Left renal cortex interstitium (tissue), 4 donors: Measurements from ENCODE around the gene PGAP3. TPM values are rescaled to one million over a fixed set of nuclear protein-coding genes. Genes with fewer than 3 reads are reported as not detected.
A peak's percentile ranks its signal among the peaks of the same experiment; 100 is the strongest.
"Not testable (repeated sequence)": the region's sequence is repeated elsewhere in the genome, so short reads cannot be mapped to it uniquely, and the experiment has no call there.

Experiments used
- DNase-seq, 4 donors: peaks; one replicate each; pipeline ENCODE4 v3.0.0-alpha.2; 2013; ENCODE audit warnings: low read depth in 4 of 4, low spot score in 2 of 4, missing footprints in 1 of 4
- polyA plus RNA-seq, 4 donors: library from polyadenylated mRNA; unstranded; fragments of 120-200 nt; gene quantifications; one replicate each; pipeline ENCODE4 v1.2.1, GENCODE V29; 2013; ENCODE audit not compliant: insufficient read length in 4 of 4

The PGAP3 gene
- polyA plus RNA-seq, 4 donors, result 36.7 to 48.7 (median 43.1) TPM

DNA sequence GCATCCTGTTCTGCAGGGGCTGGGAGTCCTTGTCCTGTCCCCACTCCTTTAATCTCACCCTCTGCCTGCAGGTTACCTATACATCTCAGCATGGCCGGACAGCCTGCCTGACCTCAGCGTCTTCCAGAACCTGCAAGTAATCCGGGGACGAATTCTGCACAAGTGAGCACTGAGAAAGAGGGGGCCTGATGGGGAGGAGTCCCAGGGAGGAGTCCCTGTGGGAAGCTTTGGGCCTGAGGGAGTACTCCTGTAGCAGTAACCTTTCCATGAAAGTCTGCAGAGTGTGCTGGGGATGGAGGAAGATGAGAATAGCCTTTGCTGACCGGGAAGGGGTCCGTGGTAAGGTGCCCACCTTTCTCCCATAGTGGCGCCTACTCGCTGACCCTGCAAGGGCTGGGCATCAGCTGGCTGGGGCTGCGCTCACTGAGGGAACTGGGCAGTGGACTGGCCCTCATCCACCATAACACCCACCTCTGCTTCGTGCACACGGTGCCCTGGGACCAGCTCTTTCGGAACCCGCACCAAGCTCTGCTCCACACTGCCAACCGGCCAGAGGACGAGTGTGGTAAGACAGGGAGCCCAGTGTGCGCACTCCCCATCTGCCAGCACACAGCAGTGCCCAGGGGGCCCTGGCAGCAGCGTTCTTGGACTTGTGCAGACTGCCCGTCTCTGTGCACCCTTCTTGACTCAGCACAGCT, 27.7 kb upstream of the PGAP3 start:
- DNase-seq, result no peak

DNA sequence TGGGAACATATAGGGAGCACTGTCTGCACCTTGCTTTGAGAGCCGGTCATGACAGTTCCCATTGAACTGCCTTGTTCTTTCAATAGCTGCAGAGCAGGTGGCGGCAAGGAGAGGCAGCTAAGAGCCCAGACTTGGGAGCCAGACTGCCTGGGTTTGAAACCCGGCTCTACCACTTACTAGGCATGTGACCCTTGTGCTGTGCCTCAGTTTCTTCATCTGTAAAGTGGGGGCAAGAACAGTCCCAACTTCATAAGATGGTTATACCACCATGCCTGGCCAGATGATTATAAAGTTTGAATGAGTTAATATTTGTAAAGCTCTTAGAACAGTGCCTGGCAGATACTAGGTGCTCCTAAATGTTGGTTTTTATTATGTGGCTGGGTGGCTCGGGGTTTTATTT, 26.4 kb upstream of the PGAP3 start:
- no peak for DNase-seq

DNA sequence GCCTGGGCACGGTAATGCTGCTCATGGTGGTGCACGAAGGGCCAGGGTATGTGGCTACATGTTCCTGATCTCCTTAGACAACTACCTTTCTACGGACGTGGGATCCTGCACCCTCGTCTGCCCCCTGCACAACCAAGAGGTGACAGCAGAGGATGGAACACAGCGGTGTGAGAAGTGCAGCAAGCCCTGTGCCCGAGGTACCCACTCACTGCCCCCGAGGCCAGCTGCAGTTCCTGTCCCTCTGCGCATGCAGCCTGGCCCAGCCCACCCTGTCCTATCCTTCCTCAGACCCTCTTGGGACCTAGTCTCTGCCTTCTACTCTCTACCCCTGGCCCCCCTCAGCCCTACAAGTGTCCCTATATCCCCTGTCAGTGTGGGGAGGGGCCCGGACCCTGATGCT, 24.0 kb upstream of the PGAP3 start:
- no peak for DNase-seq

DNA sequence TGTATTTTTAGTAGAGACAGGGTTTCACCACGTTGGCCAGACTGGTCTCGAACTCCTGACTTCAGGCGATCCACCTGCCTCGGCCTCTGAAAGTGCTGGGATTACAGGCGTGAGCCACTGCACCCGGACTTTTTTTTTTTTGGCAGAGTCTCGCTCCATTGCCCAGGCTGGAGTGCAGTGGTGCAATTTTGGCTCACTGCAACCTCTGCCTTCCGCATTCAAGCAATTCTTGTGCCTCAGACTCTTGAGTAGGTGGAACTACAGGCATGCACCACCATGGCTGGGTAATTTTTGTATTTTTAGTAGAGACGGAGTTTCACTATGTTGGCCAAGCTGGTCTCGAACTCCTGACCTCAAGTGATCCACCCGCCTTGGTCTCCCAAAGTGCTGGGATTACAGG, 23.2 kb upstream of the PGAP3 start:
- DNase-seq, result not testable (repeated sequence)

DNA sequence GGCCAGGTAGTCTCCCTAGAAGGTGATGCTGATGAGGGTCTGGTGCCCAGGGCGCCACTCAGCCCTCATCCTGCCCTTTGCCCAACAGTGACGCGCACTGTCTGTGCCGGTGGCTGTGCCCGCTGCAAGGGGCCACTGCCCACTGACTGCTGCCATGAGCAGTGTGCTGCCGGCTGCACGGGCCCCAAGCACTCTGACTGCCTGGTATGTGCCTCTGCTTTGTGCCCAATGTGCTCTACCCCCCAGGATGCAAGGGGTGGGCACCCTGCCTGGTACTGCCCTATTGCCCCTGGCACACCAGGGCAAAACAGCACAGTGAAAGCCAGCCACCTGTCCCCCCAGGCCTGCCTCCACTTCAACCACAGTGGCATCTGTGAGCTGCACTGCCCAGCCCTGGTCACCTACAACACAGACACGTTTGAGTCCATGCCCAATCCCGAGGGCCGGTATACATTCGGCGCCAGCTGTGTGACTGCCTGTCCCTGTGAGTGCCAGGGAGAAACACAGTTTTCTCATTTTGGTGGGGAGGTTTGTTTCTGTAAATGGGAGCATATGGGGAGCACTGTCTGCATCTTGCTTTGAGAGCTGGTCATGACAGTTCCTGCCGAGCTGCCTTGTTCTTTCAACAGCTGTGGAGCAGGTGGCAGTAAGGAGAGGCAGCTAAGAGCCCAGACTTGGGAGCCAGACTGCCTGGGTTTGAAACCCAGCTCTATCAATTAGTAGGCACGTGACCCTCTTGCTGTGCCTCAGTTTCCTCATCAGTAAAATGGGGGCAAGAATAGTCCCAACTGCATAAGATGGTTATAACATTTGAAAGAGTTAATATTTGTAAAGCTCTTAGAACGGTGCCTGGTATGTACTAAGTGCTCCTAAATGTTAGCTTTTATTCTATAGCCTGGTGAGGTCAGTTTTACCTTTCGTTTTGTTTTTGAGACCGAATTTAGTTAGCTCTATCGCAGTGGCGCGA, 22.4 kb upstream of the PGAP3 start:
- DNase-seq, result no peak

DNA sequence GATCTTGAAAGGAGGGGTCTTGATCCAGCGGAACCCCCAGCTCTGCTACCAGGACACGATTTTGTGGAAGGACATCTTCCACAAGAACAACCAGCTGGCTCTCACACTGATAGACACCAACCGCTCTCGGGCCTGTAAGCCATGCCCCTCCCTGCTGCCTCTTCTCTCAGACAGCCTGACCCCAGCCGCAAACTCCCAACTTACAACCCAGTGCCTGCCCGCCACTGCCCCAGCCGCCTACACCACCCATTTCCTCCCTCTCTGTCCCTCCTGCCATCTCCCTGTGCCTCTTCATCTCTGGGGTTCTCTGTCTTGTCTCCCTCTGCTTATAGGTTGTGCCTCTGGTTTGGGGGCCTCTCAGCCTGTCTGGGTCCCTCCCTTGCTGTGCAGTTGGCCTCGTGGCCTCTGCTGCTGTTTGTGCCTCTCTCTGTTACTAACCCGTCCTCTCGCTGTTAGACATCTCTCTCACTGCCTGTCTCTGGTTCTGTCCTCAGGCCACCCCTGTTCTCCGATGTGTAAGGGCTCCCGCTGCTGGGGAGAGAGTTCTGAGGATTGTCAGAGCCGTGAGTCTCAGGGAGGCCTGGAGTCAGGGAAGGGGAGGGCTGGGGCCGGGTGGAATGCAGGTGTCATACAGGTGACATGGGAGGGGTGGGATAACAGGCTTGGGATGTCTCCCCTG, 21.6 kb upstream of the PGAP3 start:
- DNase-seq, result no peak

DNA sequence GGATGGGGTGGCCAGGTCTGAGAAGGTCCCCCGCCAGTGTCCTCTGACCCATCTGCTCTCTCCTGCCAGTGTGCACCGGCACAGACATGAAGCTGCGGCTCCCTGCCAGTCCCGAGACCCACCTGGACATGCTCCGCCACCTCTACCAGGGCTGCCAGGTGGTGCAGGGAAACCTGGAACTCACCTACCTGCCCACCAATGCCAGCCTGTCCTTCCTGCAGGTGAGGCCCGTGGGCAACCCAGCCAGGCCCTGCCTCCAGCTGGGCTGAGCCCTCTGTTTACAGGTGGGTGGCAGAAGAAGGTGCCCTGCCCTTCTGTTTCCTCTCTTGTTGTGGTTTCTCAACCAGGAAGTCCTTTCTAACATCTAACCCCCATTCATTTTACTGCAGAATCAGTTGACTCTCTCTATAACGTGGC, 19.1 kb upstream of the PGAP3 start:
- no peak for DNase-seq

DNA sequence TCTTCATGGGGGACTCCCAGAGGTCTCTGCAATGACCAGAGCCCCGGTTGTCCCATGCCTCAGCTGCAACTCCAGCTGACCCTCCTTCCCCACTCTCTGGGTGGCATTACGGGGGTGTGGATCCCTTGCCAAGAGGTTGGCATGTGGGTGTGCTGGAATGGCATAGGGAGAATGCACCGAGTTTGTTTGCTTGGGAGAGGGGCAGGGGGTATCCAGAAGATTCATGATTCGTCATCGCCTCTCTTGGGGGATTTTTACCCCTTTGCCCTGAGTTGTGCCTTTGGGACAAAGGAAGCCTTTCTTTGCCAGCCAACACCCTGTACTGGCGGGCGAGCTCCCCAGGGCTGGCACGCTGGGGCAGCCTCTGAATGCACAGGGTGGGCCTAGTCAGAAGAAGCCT, 18.5 kb upstream of the PGAP3 start:
- DNase-seq, result no peak

DNA sequence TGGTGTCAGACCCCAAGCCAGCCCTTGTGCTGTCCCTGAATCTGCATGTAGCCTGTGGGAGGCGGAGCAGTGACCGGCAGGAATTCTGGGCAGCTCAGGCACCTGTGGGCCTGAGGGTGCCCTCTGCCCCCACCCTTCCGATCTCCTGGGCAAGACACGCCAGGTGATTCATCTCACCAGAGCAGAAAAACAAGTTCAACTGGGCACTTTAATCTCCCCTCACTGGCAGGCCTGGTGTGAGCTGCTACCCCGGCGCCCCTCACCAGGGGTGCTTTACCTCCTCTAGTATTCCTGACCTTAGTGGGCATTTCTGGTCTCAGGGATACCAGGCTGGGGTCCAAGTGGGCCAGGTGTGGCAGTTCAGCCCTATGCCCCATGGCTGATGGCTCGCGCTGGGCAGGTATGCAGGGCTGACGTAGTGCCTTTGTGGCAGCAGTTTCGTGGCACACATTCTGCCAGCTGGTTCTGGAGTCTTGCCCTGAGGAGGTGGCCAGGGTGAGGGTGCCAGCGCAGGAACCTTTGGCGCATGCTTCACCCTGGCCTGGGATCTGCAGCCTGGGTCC, 18.0 kb upstream of the PGAP3 start:
- no peak for DNase-seq

DNA sequence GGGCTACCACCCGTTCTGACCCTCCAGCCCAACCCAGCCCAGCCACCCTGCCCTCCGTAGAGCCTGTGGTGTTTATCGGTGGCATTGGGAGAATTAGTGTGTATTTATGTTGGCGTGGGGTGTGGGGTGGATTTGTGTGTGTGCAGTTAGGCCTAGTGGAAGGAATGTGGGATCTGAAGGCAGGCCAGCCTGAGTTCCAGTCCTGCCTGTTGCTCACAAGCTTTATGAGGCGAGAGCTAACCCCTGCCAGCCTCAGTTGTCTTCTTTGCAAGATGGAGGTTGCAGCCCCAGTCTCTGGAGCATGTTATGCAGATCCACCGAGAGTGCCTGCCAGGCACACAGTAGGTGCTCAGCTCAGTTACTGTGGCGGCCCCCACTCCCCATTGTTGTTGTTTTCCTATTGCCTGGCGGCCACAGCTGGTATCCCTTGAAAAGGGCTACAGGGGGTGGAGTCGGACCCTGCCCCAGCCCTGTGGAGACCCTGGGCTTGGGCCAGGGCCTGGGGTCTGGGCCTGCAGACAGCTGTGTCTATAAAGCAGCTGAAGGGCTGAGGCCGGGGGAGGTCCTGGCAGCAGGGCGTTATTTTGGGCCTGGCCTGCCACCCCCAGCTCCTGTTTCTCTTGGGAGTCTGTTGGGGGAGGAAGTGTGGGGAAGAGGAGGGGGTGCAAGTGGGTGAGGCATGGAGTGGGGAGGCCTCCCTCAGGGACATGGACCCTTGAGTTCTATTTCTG, 17.1 kb upstream of the PGAP3 start:
- no peak for DNase-seq

DNA sequence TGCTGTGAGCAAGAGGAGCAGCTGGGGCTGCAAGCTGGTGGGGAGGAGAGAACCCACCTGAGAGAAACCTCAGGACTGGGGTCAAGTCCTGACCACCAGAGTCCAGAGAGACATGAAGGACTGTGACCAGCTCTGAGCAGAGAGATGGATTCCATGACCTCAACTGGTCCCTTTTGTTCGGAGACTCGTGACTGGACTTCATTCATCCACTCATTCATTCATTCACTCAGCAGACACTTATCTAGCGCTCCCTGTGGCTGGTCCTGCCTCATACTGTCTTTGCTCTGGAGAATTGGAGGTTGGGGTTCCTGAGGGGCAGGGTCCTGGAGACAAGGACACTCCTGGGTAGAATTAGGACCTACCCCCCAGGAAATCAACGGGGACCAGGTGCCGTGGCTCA, 16.1 kb upstream of the PGAP3 start:
- DNase-seq, result no peak

DNA sequence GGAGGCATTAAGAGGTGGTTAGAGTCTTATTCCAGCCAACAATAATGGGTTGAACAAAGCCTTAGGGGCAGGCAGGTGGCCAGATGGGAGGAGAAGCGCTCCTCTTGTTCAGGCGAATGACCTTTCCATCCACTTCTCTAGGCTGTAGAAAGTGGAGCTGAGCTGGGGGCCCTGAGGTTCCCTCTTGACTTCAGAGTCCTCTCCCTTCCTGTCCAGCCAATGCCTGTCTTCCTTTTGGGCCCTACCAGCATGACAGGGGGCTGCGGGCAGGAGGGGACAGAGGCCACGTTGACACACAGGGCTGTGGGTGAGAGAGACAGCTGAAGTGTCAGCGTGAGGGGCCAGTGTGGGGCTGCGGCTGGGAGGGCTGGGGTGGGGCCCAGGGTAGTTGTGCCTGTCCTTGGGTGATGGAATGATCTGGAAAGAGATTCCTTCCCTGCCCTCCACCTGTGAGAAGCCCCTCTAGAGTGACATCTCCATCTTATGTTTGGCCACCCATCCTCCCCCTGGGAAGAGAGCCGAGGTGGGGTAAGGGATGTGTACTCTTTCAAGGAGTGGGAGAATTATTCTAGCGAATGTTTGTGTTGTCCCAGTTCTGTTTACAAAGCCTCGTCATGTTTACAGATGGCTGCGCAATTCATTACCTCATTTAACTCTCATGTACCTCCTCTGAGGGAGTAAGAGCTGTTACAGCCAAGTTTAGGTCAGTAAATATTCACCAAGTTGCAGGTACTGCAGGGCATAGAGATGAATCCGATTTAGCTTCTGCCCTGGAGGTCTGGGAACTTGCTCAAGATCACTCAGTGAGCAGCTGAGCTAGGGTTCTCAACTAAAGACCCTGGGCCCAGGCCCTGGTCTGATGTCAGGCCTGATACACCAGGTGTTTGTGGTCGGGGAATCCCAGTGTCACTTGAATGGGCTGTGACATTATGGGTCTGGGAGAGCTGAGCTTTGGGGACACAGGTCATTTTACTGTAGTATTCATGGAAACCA, 15.3 kb upstream of the PGAP3 start:
- no peak for DNase-seq

DNA sequence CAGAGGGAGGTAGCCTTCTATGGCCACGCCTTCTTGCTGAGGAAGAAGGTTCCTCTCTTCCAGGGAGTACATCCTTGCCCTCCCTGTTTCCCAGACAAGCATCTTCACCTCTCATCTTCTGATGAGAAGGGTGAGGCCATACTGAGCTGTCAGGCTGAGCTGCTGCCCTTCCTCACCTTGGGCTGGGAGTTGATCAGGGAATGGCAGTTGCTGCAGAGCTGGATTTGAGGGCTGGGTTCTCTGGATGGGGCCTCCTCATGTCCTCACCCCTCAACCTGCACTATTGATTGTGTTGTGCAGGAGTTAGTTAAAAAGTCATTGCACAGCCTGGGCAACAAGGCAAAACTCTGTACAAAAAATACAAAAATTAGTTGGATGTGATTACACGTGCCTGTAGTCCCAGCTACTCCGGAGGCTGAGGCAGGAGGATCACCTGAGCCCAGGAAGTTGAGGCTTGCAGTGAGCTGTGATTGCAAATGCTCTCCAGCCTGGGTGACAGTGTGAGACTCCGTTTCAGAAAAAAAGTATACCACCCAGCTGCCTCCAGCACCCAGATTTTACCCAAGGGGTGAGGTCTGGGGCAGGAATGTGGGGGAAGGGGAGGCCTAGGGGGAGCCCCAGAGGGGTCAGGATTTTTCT, 14.0 kb upstream of the PGAP3 start:
- DNase-seq, result no peak

DNA sequence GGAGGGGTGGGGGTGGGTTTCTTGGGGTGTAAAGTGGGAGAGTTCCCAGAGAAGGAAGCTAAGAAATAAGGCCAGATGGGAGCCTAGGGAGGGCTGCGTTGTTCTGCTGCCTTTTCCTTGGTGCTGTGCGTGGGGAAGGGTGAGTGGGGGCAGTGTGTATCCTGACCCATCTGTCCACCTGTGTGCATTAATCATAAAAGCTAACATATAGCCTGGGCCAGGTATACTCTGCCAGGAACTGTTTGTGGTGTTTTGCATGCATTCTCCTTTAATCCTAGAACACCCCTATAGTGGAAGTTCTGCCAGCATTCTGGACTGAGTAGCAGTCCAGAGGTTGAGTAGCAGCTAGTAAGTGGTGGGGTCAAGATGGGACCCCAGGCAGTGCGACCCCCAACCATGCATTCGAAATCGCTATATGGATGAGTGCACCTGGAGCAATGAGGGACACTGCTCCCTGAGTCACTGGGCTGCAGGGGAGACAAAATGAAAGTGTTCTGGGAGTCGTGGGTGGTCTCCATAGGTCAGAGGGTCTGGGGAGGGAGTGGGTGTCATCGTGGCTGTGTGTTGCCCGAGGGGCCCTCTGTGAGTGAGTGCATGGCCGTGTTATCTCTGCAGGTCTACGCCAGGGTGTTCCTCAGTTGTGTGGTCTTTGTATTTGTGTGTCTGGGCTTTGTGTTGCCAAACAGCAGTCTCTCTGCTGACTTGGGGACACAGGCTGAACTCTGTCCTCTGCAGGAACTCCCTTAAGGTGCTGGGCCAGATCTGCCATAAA, 13.3 kb upstream of the PGAP3 start:
- no peak for DNase-seq

DNA sequence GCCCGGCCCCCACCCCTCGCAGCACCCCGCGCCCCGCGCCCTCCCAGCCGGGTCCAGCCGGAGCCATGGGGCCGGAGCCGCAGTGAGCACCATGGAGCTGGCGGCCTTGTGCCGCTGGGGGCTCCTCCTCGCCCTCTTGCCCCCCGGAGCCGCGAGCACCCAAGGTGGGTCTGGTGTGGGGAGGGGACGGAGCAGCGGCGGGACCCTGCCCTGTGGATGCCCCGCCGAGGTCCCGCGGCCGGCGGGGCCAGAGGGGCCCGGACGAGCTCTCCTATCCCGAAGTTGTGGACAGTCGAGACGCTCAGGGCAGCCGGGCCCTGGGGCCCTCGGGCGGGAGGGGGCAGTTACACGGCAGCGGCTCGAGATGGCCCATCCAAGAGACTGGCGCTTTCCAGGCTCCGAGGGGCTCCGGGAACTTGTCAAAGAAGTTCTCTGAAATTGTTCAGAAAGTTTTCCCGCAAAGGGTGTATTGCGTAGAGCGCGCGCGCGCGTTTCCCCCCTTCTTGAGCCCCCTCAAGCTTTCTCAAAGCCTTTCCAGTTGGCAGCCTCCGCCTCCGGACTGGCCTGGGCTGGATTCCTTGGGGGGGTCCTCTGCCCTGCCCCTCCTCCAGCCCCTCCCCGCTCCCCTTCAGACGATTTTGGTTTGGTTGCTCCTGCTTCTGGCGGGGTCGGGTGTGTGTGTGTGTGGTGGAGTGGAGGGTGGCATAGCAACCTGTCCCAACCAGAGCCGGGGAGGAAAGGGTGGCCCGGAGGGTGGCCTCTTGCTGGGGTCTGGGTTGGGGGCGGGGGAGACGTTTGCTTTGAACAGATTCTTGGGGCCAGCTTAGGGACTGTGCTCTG, 12.5 kb upstream of the PGAP3 start:
- no peak for DNase-seq

DNA sequence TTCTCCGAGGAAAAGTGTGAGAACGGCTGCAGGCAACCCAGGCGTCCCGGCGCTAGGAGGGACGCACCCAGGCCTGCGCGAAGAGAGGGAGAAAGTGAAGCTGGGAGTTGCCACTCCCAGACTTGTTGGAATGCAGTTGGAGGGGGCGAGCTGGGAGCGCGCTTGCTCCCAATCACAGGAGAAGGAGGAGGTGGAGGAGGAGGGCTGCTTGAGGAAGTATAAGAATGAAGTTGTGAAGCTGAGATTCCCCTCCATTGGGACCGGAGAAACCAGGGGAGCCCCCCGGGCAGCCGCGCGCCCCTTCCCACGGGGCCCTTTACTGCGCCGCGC, 11.9 kb upstream of the PGAP3 start, which contains the start of gene ERBB2:
Gene ERBB2 (plus strand): TSS at position 247 of the 330 bp plus-strand sequence. CDS start 175 bp downstream, outside the sequence.
- peak in 1 of 4 donors; percentile 84 for DNase-seq
